NCI-H187 (cell line): ENCODE results near the gene RPAIN.

Experiments
- DNase-seq, 2 experiments: peaks; one replicate each; lab custom pipeline; 2025; lab: John Stamatoyannopoulos, UW

Gene RPAIN

GRCh38 chr17:5419959-5420653, at the start of gene RPAIN:
TSS of gene RPAIN (plus strand) at chr17:5420182. CDS start at chr17:5420211, 29 bp downstream.
- DNase-seq = peak; percentile 79 to 96

- DNase-seq = no peak
These were observed 49.6 kb upstream of the RPAIN start for GRCh38 chr17:5370411-5370810.

GRCh38 chr17:5373112-5373511, 46.9 kb upstream of the RPAIN start:
- peak in 1 of 2 experiments; percentile 10 for DNase-seq

GRCh38 chr17:5378566-5379207, 41.3 kb upstream of the RPAIN start:
- DNase-seq = no peak

GRCh38 chr17:5379351-5380107, 40.5 kb upstream of the RPAIN start:
- DNase-seq = no peak

- DNase-seq = no peak
These were observed 39.4 kb upstream of the RPAIN start for GRCh38 chr17:5380491-5381135.

GRCh38 chr17:5381542-5381941, 38.4 kb upstream of the RPAIN start:
- DNase-seq = no peak

GRCh38 chr17:5391678-5392077, 28.3 kb upstream of the RPAIN start:
- no peak for DNase-seq

GRCh38 chr17:5396612-5397011, 23.4 kb upstream of the RPAIN start:
- no peak for DNase-seq

- no peak for DNase-seq
These were observed 20.2 kb upstream of the RPAIN start for GRCh38 chr17:5399767-5400166.

GRCh38 chr17:5405400-5405799, 14.6 kb upstream of the RPAIN start:
- no peak for DNase-seq

GRCh38 chr17:5408186-5408585, 11.8 kb upstream of the RPAIN start:
- DNase-seq = no peak

- no peak for DNase-seq
These were observed 9.2 kb upstream of the RPAIN start for GRCh38 chr17:5410594-5411272.

GRCh38 chr17:5413682-5414081, 6.3 kb upstream of the RPAIN start:
- no peak for DNase-seq

- no peak for DNase-seq
These were observed 3.1 kb upstream of the RPAIN start for GRCh38 chr17:5416901-5417300.

GRCh38 chr17:5418858-5419355, 1.1 kb upstream of the RPAIN start:
- DNase-seq = no peak

GRCh38 chr17:5419356-5419958, 525 bp upstream of the RPAIN start, which contains the start of gene NUP88:
TSS of gene NUP88 (minus strand) at chr17:5419662. CDS start at chr17:5419650, 12 bp downstream.
- peak; percentile 87 to 96 for DNase-seq

GRCh38 chr17:5422505-5422904, 2.5 kb downstream of the RPAIN start:
- no peak for DNase-seq

GRCh38 chr17:5424909-5425308, 4.9 kb downstream of the RPAIN start:
- no peak for DNase-seq

GRCh38 chr17:5425826-5426225, 5.8 kb downstream of the RPAIN start:
- no peak for DNase-seq
